Measurements from ENCODE around the gene IQSEC3. TPM values are rescaled to one million over a fixed set of nuclear protein-coding genes. Genes with fewer than 3 reads are reported as not detected.
A peak's percentile ranks its signal among the peaks of the same experiment; 100 is the strongest.

Gene IQSEC3
- total and polyA plus RNA-seq, 2 of the 13 experiments (the other 11 are each of a cell fraction or from before 2014, with no cell fraction given), result not detected

DNA sequence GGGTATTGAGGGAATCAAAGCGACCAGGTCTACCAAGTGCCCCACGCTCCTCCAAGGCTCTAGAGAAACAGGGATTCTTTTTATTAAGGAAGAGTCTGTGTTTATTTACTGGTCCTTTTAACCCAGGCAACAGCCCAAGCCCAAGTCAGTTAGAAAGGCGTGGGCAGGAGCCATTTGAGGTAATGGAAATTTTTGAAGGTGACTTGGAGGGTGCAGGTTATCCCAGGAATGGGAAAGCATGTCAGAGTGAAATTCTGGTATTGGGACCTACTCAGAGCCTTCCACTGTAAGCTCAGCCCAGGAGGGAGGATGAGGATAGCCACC is 144.5 kb downstream of the IQSEC3 start (continued):
- 0 out of 2 replicates have a peak, but pooled peaks have one; percentile 31 for TF ChIP-seq RFXAP (CRISPR knock-in tag; IDR thresholded peaks at IDR 0.05; ENCODE audit: borderline replicate concordance)
- no peak for TF ChIP-seq ZNF263 (CRISPR knock-in tag; IDR thresholded peaks at IDR 0.05)

DNA sequence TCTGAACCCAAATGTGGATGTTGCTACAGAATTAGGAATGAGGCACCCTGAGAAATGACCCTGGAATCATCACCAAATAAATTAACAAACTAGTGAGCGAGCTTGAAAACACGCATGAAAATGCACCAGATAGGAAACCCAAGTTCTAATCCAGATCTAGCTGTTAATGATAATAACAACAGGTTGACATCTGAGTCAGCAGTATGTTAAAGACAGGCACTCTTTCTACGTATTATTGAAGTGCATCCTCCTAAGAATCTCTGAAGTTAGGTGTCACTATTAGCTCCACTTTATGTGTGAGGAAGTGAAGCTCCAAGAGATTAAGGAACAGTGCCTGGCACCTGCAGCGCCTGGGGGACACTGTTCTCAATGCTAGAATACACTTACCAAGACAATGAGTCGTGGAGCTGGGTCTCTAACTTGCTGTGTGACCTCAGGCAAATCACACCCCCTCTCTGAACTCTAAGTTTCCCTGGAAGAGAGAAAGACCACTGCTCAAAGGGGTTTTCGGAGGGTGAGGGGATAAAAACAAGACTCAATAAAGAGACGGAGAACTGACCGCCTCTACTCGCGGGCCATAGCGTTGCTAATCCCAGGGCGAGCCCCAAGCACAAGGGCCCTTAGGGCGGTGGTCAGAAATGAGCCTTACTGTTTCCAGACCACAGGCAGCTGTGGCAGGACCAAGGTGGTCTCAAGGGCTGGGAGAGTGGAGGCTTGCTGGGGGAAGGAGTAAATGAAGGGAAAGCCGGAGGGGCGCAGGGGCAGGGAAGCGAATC is 145.3 kb downstream of the IQSEC3 start:
- H4K20me1 ChIP-seq (ENCODE audit: insufficient read depth, low read length), result peaks cover 7% of the 10 kb centered on the region
- H3K36me3 ChIP-seq (replicated peaks in 1 of 2; ENCODE audit: control insufficient read depth in 1 of 2, insufficient read depth in 2 of 2, low read length in 2 of 2), result no peaks in the 10 kb centered on the region
- no TSS peak for BruUV-seq (replicated peaks)
- no peak for FAIRE-seq
- no peaks in the 10 kb centered on the region for H3K79me2 ChIP-seq (ENCODE audit: insufficient read depth, low read length)
- ChIA-PET POLR2A (interaction anchor here (1.4 to 2.3 kb wide), 3 partner anchors 8 to 25 kb away, joined by 4 to 14 read pairs (median 12); no protein-coding TSS in a partner anchor), CTCF (ENCODE audit: low intra/inter-chr PET ratio, low total read pairs) (no interaction called here)
- intact Hi-C loops (cut with micrococcal nuclease; ENCODE audit: unreplicated experiment) (loop anchor here (5.0 kb wide), 1 partner anchor 35 kb away; no protein-coding TSS in a partner anchor), in situ Hi-C loops (cut with HindIII; ENCODE audit: extremely low pct_ligation_motif_present, low pct_unique_long_range_greater_than_20kb) (no loop called here)
- no peak overlapping the region for H2AFZ ChIP-seq (ENCODE audit: low read length)
- H3K9me3 ChIP-seq (ENCODE audit: low read length), result no peaks in the 10 kb centered on the region
- no peak overlapping the region for H3K9ac ChIP-seq (ENCODE audit: insufficient read depth, low read depth, low read length)
- WGBS (ENCODE audit: low lambda C conversion rate), result 92% methylated on average over 16 of the region's 16 CpGs
- H3K27ac ChIP-seq (ENCODE audit: extremely low read length, insufficient read depth, low read length), result no peak overlapping the region
- no peak overlapping the region; a peak in 1 of 6 replicates for H3K4me3 ChIP-seq (replicated peaks in 1 of 3; ENCODE audit: insufficient read depth in 1 of 3, low read depth in 2 of 3, low read length in 3 of 3)
- peaks cover 0 to 16% of the 10 kb centered on the region in 2 experiments; a peak in 3 of 5 replicates for H3K27me3 ChIP-seq (ENCODE audit: control insufficient read depth in 1 of 2, insufficient read depth in 2 of 2, low read length in 2 of 2)
- no peak for DNase-seq (ENCODE audit: low spot score)
- H3K4me1 ChIP-seq (ENCODE audit: insufficient read depth, low read length), result peaks cover 75% of the 10 kb centered on the region
- H3K4me2 ChIP-seq (ENCODE audit: low read depth, low read length), result peak overlapping the region; percentile 91
- ATAC-seq, result no peak
- TF ChIP-seq ADNP (CRISPR knock-in tag; IDR thresholded peaks at IDR 0.05) (no peak), MAFF (IDR thresholded peaks at IDR 0.05; ENCODE audit: low read depth, low read length) (peak; percentile 62), ERF (CRISPR knock-in tag; IDR thresholded peaks at IDR 0.05) (no peak), NFE2L1 (CRISPR knock-in tag; IDR thresholded peaks at IDR 0.05; ENCODE audit: borderline replicate concordance) (no peak), ETV5 (CRISPR knock-in tag; IDR thresholded peaks at IDR 0.05; ENCODE audit: borderline replicate concordance) (no peak), ZSCAN30 (CRISPR knock-in tag; IDR thresholded peaks at IDR 0.05) (no peak), MED8 (CRISPR knock-in tag; IDR thresholded peaks at IDR 0.05; ENCODE audit: insufficient replicate concordance) (no peak)
- TF ChIP-seq, protein P1, sequence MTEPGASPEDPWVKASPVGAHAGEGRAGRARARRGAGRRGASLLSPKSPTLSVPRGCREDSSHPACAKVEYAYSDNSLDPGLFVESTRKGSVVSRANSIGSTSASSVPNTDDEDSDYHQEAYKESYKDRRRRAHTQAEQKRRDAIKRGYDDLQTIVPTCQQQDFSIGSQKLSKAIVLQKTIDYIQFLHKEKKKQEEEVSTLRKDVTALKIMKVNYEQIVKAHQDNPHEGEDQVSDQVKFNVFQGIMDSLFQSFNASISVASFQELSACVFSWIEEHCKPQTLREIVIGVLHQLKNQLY (CRISPR knock-in tag; IDR thresholded peaks at IDR 0.05), result no peak
- TF ChIP-seq, protein P2, sequence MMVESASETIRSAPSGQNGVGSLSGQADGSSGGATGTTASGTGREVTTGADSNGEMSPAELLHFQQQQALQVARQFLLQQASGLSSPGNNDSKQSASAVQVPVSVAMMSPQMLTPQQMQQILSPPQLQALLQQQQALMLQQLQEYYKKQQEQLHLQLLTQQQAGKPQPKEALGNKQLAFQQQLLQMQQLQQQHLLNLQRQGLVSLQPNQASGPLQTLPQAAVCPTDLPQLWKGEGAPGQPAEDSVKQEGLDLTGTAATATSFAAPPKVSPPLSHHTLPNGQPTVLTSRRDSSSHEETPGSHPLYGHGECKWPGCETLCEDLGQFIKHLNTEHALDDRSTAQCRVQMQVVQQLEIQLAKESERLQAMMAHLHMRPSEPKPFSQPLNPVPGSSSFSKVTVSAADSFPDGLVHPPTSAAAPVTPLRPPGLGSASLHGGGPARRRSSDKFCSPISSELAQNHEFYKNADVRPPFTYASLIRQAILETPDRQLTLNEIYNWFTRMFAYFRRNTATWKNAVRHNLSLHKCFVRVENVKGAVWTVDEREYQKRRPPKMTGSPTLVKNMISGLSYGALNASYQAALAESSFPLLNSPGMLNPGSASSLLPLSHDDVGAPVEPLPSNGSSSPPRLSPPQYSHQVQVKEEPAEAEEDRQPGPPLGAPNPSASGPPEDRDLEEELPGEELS (CRISPR knock-in tag; IDR thresholded peaks at IDR 0.05), result no peak
- TF ChIP-seq, protein P3, sequence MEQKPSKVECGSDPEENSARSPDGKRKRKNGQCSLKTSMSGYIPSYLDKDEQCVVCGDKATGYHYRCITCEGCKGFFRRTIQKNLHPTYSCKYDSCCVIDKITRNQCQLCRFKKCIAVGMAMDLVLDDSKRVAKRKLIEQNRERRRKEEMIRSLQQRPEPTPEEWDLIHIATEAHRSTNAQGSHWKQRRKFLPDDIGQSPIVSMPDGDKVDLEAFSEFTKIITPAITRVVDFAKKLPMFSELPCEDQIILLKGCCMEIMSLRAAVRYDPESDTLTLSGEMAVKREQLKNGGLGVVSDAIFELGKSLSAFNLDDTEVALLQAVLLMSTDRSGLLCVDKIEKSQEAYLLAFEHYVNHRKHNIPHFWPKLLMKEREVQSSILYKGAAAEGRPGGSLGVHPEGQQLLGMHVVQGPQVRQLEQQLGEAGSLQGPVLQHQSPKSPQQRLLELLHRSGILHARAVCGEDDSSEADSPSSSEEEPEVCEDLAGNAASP (CRISPR knock-in tag; IDR thresholded peaks at IDR 0.05; ENCODE audit: borderline replicate concordance), result no peak
- TF ChIP-seq, protein P4, sequence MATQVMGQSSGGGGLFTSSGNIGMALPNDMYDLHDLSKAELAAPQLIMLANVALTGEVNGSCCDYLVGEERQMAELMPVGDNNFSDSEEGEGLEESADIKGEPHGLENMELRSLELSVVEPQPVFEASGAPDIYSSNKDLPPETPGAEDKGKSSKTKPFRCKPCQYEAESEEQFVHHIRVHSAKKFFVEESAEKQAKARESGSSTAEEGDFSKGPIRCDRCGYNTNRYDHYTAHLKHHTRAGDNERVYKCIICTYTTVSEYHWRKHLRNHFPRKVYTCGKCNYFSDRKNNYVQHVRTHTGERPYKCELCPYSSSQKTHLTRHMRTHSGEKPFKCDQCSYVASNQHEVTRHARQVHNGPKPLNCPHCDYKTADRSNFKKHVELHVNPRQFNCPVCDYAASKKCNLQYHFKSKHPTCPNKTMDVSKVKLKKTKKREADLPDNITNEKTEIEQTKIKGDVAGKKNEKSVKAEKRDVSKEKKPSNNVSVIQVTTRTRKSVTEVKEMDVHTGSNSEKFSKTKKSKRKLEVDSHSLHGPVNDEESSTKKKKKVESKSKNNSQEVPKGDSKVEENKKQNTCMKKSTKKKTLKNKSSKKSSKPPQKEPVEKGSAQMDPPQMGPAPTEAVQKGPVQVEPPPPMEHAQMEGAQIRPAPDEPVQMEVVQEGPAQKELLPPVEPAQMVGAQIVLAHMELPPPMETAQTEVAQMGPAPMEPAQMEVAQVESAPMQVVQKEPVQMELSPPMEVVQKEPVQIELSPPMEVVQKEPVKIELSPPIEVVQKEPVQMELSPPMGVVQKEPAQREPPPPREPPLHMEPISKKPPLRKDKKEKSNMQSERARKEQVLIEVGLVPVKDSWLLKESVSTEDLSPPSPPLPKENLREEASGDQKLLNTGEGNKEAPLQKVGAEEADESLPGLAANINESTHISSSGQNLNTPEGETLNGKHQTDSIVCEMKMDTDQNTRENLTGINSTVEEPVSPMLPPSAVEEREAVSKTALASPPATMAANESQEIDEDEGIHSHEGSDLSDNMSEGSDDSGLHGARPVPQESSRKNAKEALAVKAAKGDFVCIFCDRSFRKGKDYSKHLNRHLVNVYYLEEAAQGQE (IDR thresholded peaks at IDR 0.05; ENCODE audit: borderline replicate concordance in 1 of 2, low read depth in 1 of 2, low read length in 2 of 2), result no peak
